GM21526 (cell line): ENCODE data around the gene ZBTB47.

Experiments used
- ATAC-seq: cut with Tn5 transposase; IDR thresholded peaks from one replicate; pipeline ENCODE4 v1.9.1; 2021; ENCODE audit warnings: moderate library complexity; ENCODE audit not compliant: unreplicated experiment, low FRiP score

Gene ZBTB47

GRCh38 chr3:42696356-42697288, 43.1 kb downstream of the ZBTB47 start:
- ATAC-seq: no peak

GRCh38 chr3:42697289-42698051, 44.0 kb downstream of the ZBTB47 start:
- no peak for ATAC-seq

- no peak for ATAC-seq
Measured at GRCh38 chr3:42698216-42698910, 44.9 kb downstream of the ZBTB47 start.

GRCh38 chr3:42698911-42699230, 45.4 kb downstream of the ZBTB47 start:
- no peak for ATAC-seq

GRCh38 chr3:42699511-42699971, 46.0 kb downstream of the ZBTB47 start:
- no peak for ATAC-seq

GRCh38 chr3:42700366-42701288, 47.1 kb downstream of the ZBTB47 start:
- no peak for ATAC-seq

- no peak for ATAC-seq
Measured at GRCh38 chr3:42701371-42702065, 48.0 kb downstream of the ZBTB47 start.

GRCh38 chr3:42702066-42702951, 48.8 kb downstream of the ZBTB47 start, which contains the start of gene HHATL:
Gene HHATL, minus strand, starts transcription at chr3:42702798. Its CDS starts 1,972 bp downstream, at chr3:42700826.
- ATAC-seq: no peak

- ATAC-seq: no peak
Measured at GRCh38 chr3:42702982-42703694, 49.6 kb downstream of the ZBTB47 start.

GRCh38 chr3:42703695-42704025, 50.2 kb downstream of the ZBTB47 start:
- no peak for ATAC-seq

GRCh38 chr3:42704136-42704841, 50.8 kb downstream of the ZBTB47 start:
- ATAC-seq: no peak

GRCh38 chr3:42705058-42705767, 51.7 kb downstream of the ZBTB47 start:
- no peak for ATAC-seq

GRCh38 chr3:42705962-42706585, 52.6 kb downstream of the ZBTB47 start:
- no peak for ATAC-seq

- no peak for ATAC-seq
Measured at GRCh38 chr3:42706721-42707619, 53.5 kb downstream of the ZBTB47 start.
